ENCODE measurements around the gene SVOPL.

SVOPL gene

DNA sequence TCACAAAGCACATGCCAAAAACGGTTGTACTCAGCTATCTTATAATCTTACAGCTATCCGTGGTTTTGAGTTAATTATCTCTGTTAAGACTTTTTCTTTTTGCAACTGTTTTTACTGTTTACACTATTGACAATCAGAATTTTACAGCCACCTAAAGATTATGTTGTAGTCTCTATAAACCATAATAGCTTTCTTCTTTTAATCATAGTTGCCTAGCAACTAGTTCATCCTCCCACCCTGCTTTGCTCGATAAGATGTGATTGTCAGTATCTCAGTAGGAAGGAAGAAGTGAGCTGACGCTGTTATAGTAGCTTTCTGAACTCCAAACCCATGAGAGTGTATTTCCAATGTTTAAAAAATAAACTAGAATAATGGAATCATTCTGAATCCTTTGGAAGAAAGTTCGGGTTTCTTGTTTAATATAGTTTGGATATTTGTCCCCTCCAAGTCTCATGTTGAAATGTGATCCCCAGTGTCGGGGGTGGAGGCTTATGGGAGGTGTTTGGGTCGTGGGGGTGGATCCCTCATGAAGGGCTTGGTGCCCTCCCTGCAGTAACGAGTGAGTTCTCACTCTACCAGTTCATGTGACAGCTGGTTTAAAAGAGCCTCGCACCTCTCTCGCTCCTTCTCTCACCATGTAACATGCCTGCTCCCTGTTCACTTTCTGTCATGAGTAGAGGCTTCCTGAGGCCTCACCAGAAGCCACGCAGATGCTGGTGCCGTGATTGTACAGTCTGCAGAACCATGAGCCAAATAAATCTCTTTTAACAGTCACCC lies 68.1 kb downstream of the SVOPL start:
- Histone ChIP-seq H3K27me3 (replicated peaks; ENCODE audit: insufficient read depth, low read length) (no peaks in the 10 kb centered on the region), H3F3A (ENCODE audit: insufficient read depth, low read length) (no peaks in the 10 kb centered on the region), H3K79me2 (ENCODE audit: low read length) (no peaks in the 10 kb centered on the region), H3K4me3 (ENCODE audit: low read length) (no peak overlapping the region), H3K9me3 (replicated peaks; ENCODE audit: insufficient read depth, low read length) (no peaks in the 10 kb centered on the region), H3K9me2 (replicated peaks; ENCODE audit: insufficient read depth, low read length) (no peaks in the 10 kb centered on the region), H3K4me2 (ENCODE audit: low read depth, low read length) (no peak overlapping the region), H3K27ac (ENCODE audit: low read length) (no peak overlapping the region), H3K36me3 (replicated peaks; ENCODE audit: insufficient read depth, low read length) (no peaks in the 10 kb centered on the region), H3K9ac (ENCODE audit: low read length) (no peak overlapping the region), H4K20me1 (ENCODE audit: insufficient read depth, low read length) (no peaks in the 10 kb centered on the region), H3K4me1 (ENCODE audit: low read length) (no peaks in the 10 kb centered on the region), H2AFZ (ENCODE audit: low read length) (no peak overlapping the region)
- TF ChIP-seq EZH2 (optimal IDR thresholded peaks at IDR 0.05; ENCODE audit: low read depth, low read length) (no peak), EZH2phosphoT487 (IDR thresholded peaks at IDR 0.05; ENCODE audit: low read length) (no peak), CTCF (IDR thresholded peaks at IDR 0.05; ENCODE audit: low read length) (no peak)
- no peak for DNase-seq

DNA sequence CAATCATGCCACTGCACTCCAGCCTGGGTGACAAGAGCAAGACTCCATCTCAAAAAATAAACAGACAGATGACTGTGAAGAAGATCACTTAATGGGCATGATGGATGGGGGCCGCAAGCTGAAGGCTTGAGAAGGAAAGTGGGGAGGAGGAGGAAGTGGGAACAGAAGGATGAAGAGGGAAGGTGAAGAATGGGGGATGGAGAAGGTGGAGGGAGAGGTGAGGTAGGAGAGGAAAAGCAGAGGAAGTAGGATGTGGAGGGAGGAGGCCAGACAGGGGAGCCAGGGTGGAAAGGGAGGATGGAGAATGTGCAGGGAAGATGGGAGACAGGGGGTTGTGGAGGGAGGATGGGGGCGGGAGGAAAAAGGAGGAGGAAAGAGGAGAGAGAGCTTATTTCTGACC lies 68.8 kb downstream of the SVOPL start:
- TF ChIP-seq EZH2phosphoT487 (IDR thresholded peaks at IDR 0.05; ENCODE audit: low read length): no peak
- Histone ChIP-seq H3K27ac (ENCODE audit: low read length) (no peak overlapping the region), H2AFZ (ENCODE audit: low read length) (no peak overlapping the region), H3K27me3 (replicated peaks; ENCODE audit: insufficient read depth, low read length) (no peaks in the 10 kb centered on the region), H3K9me3 (replicated peaks; ENCODE audit: insufficient read depth, low read length) (no peaks in the 10 kb centered on the region), H3K4me3 (ENCODE audit: low read length) (no peak overlapping the region), H3K4me2 (ENCODE audit: low read depth, low read length) (no peak overlapping the region), H3F3A (ENCODE audit: insufficient read depth, low read length) (no peaks in the 10 kb centered on the region), H3K9me2 (replicated peaks; ENCODE audit: insufficient read depth, low read length) (no peaks in the 10 kb centered on the region), H3K36me3 (replicated peaks; ENCODE audit: insufficient read depth, low read length) (no peaks in the 10 kb centered on the region), H4K20me1 (ENCODE audit: insufficient read depth, low read length) (no peaks in the 10 kb centered on the region), H3K9ac (ENCODE audit: low read length) (no peak overlapping the region), H3K79me2 (ENCODE audit: low read length) (no peaks in the 10 kb centered on the region), H3K4me1 (ENCODE audit: low read length) (no peaks in the 10 kb centered on the region)
- DNase-seq: no peak

DNA sequence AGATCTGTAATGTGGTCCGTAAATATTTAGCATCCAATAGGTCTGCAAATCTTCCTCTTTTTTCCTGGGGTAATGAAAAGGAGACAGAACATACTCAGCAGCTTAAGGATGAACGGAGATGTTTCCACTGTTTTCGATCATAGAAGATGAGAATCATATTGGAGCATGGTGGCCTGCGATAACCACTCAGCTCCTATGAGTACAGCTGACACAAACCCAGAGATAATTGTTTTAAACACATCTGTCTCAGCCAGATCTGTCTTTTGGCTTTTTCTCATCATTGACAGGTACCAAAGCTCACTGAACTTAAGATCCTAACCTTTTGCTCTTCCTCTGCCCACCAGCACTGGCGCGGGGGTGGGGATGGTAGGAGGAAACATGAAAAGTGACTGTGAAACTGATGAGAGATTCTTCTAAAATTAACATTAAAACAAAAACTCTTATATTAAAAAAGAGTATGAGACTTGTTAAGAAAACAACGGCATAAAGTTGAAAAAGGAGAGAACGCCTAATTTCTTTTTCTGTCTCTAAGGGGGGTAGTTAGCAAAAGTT lies 71.0 kb downstream of the SVOPL start:
- no peak for DNase-seq
- Histone ChIP-seq H3K27ac (ENCODE audit: low read length) (no peak overlapping the region), H4K20me1 (ENCODE audit: insufficient read depth, low read length) (no peaks in the 10 kb centered on the region), H3K36me3 (replicated peaks; ENCODE audit: insufficient read depth, low read length) (no peaks in the 10 kb centered on the region), H2AFZ (ENCODE audit: low read length) (no peak overlapping the region), H3K9me2 (replicated peaks; ENCODE audit: insufficient read depth, low read length) (no peaks in the 10 kb centered on the region), H3K4me1 (ENCODE audit: low read length) (no peaks in the 10 kb centered on the region), H3K27me3 (replicated peaks; ENCODE audit: insufficient read depth, low read length) (no peaks in the 10 kb centered on the region), H3K4me2 (ENCODE audit: low read depth, low read length) (no peak overlapping the region), H3K79me2 (ENCODE audit: low read length) (no peaks in the 10 kb centered on the region), H3K9ac (ENCODE audit: low read length) (no peak overlapping the region), H3F3A (ENCODE audit: insufficient read depth, low read length) (no peaks in the 10 kb centered on the region), H3K4me3 (ENCODE audit: low read length) (no peak overlapping the region), H3K9me3 (replicated peaks; ENCODE audit: insufficient read depth, low read length) (no peaks in the 10 kb centered on the region)
- TF ChIP-seq EZH2 (optimal IDR thresholded peaks at IDR 0.05; ENCODE audit: low read depth, low read length) (no peak), CTCF (IDR thresholded peaks at IDR 0.05; ENCODE audit: low read length) (no peak), EZH2phosphoT487 (IDR thresholded peaks at IDR 0.05; ENCODE audit: low read length) (no peak)

- H3K36me3 ChIP-seq (replicated peaks; ENCODE audit: insufficient read depth, low read length): no peaks in the 10 kb centered on the region
- no peaks in the 10 kb centered on the region for H3K79me2 ChIP-seq (ENCODE audit: low read length)
- no peaks in the 10 kb centered on the region for H3K9me3 ChIP-seq (replicated peaks; ENCODE audit: insufficient read depth, low read length)
- no peaks in the 10 kb centered on the region for H4K20me1 ChIP-seq (ENCODE audit: insufficient read depth, low read length)
- H3K9ac ChIP-seq (ENCODE audit: low read length): no peak overlapping the region
- no peak overlapping the region for H3K4me3 ChIP-seq (ENCODE audit: low read length)
- no peak for TF ChIP-seq CTCF (IDR thresholded peaks at IDR 0.05; ENCODE audit: low read length)
- TF ChIP-seq EZH2 (optimal IDR thresholded peaks at IDR 0.05; ENCODE audit: low read depth, low read length): no peak
- TF ChIP-seq EZH2phosphoT487 (IDR thresholded peaks at IDR 0.05; ENCODE audit: low read length): no peak
- H3K27ac ChIP-seq (ENCODE audit: low read length): no peak overlapping the region
- H2AFZ ChIP-seq (ENCODE audit: low read length): no peak overlapping the region
- no peak overlapping the region for H3K4me2 ChIP-seq (ENCODE audit: low read depth, low read length)
- no peaks in the 10 kb centered on the region for H3K27me3 ChIP-seq (replicated peaks; ENCODE audit: insufficient read depth, low read length)
- no peaks in the 10 kb centered on the region for H3K9me2 ChIP-seq (replicated peaks; ENCODE audit: insufficient read depth, low read length)
- H3K4me1 ChIP-seq (ENCODE audit: low read length): no peaks in the 10 kb centered on the region
- no peak for DNase-seq
- H3F3A ChIP-seq (ENCODE audit: insufficient read depth, low read length): no peaks in the 10 kb centered on the region
These were observed 73.8 kb downstream of the SVOPL start for GRCh38 chr7:138627361-138627760.

Measured in MM.1S (cell line).